Activated naive CD8-positive, alpha-beta T cell treated with anti-CD3 and anti-CD28 coated beads, Interleukin-2, amount 50 U/mL, for 24 hours (primary cell): ENCODE measurements around the gene SLIRP.

Experiments
- ATAC-seq: fragments of 150-1000 bp; cut with Tn5 transposase; one replicate; pipeline ENCODE4 v1.10.0; 2021
- DNase-seq: peaks from one replicate; pipeline ENCODE4 v3.0.0; 2021
- H3K27ac Mint-ChIP-seq: one replicate; pipeline ENCODE4 v1.8.0; 2021; ENCODE audit warnings: mild to moderate bottlenecking, mixed read lengths
- H3K27me3 Mint-ChIP-seq: one replicate; pipeline ENCODE4 v1.8.0; 2021; ENCODE audit warnings: mixed read lengths
- H3K36me3 Mint-ChIP-seq: one replicate; pipeline ENCODE4 v1.8.0; 2021; ENCODE audit warnings: low read depth, mixed read lengths
- H3K4me1 Mint-ChIP-seq: one replicate; pipeline ENCODE4 v1.8.0; 2021; ENCODE audit warnings: mixed read lengths
- H3K4me3 Mint-ChIP-seq: one replicate; pipeline ENCODE4 v1.8.0; 2021; ENCODE audit warnings: mild to moderate bottlenecking, moderate library complexity, mixed read lengths
- H3K9me3 Mint-ChIP-seq: one replicate; pipeline ENCODE4 v1.8.0; 2021; ENCODE audit warnings: mixed read lengths

Gene SLIRP

GRCh38 chr14:77763316-77763715 lies 55.4 kb downstream of the SLIRP start:
- H3K36me3 Mint-ChIP-seq, result peaks cover 12% of the 10 kb centered on the region
- no peaks in the 10 kb centered on the region for H3K27me3 Mint-ChIP-seq
- H3K4me3 Mint-ChIP-seq, result no peak overlapping the region
- ATAC-seq, result no peak
- H3K4me1 Mint-ChIP-seq, result peaks cover 22% of the 10 kb centered on the region
- DNase-seq, result no peak
- no peak overlapping the region for H3K27ac Mint-ChIP-seq
- H3K9me3 Mint-ChIP-seq, result no peaks in the 10 kb centered on the region

GRCh38 chr14:77763978-77764377 lies 56.1 kb downstream of the SLIRP start:
- Mint-ChIP-seq H3K27me3 (no peaks in the 10 kb centered on the region), H3K27ac (no peak overlapping the region), H3K4me1 (peaks cover 15% of the 10 kb centered on the region), H3K36me3 (peaks cover 6% of the 10 kb centered on the region), H3K9me3 (no peaks in the 10 kb centered on the region), H3K4me3 (no peak overlapping the region)
- no peak for DNase-seq
- no peak for ATAC-seq
